Cardiac muscle cell (in vitro differentiated cells and primary cell): ENCODE results near the gene CRELD2. TPM values are rescaled to one million over a fixed set of nuclear protein-coding genes. Genes with fewer than 3 reads are reported as not detected.

ENCODE experiments used
- DNase-seq, 2 donors: peaks; one replicate each; pipeline versions ENCODE4 v3.0.0 to v3.0.0-alpha.2; 2010 to 2017; ENCODE audit warnings: low read depth in 1 of 2, low spot score in 1 of 2
- H3K27ac ChIP-seq: fragments of 200-600 bp; sonication (generic); 2 replicates; pipeline ENCODE4 v1.5.1; 2016
- H3K27me3 ChIP-seq: fragments of 200-600 bp; sonication (generic); 2 replicates; pipeline ENCODE4 v1.6.0; 2016; ENCODE audit warnings: control low read depth
- H3K36me3 ChIP-seq: fragments of 200-600 bp; sonication (generic); 2 replicates; pipeline ENCODE4 v1.5.1; 2016; ENCODE audit warnings: control low read depth
- H3K4me1 ChIP-seq: fragments of 200-600 bp; sonication (generic); 2 replicates; pipeline ENCODE4 v1.8.1; 2017; ENCODE audit warnings: low read depth, mild to moderate bottlenecking, mixed run types
- H3K4me3 ChIP-seq: fragments of 200-600 bp; sonication (generic); 2 replicates; pipeline ENCODE4 v1.5.1; 2016; ENCODE audit warnings: mild to moderate bottlenecking
- H3K9me3 ChIP-seq: fragments of 200-600 bp; sonication (generic); 2 replicates; pipeline ENCODE4 v1.5.1; 2017; ENCODE audit warnings: low read depth, mild to moderate bottlenecking, control low read depth
- polyA plus RNA-seq: library from polyadenylated mRNA; unstranded; fragments of >200 nt; fragmentation: Nextera tagmentation; extraction: Ambion mirVana; gene quantifications from 2 replicates; pipeline ENCODE4 v1.2.1, GENCODE V29; 2016
- total RNA-seq: library from RNA; depleted of rRNA; stranded (reverse); fragments of >200 nt; gene quantifications from 2 replicates; pipeline ENCODE4 v1.2.3, GENCODE V29; 2016
- TF ChIP-seq, protein P1 (sequence below): IDR thresholded peaks from 2 replicates; pipeline ENCODE4 v1.5.1; 2012; ENCODE audit warnings: low read depth, mild to moderate bottlenecking, low read length

Gene CRELD2
- total and polyA plus RNA-seq, 2 experiments from 2014 or later = 36.0 to 112 TPM

DNA sequence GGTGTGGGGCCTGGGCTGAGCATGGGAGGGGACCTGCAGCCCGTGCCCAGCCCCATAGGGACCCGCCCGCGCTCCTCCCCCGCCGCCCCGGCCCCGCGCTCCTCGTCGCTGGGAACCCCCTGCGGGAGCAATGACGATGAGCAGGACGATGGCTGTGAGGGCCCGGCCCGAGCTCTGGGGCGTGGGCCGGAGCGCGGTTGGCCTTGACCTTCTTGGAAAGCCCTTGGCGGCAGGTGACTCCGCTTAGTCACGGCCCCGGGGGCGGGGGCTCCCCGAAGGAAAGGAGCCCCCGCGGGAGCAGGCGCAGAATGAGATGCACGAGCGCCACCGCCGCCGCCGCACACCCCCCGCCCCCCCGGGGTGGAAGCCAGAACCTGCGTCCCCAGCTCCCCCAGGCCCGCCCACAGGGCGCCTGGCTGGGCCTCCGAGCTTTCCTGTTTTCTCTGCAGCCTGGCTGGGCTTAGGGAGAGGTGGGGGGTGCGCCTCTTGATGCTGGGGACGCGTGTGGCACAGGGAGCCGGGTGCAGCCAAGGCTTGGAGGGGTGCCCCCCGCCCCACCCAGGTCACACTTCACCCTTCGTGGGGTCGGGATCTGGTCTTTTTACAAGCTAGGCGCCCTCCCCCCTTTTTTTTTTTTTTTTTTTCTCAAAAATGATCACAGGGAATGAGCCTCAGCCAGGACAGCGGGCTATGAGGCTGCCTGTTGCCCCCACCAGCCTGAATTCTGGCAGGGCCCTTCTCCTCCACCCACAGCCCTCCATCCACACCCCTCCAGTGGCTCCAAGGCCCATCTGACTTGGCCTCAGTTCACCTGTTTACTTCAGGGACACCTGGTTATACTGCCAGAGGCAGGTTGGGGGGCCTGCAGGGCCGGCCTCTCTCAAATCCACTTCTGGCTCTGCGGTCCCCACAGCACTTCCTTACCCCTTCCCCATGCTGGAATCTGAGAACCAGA is 17.9 kb downstream of the CRELD2 start:
- H3K4me1 ChIP-seq = peaks cover 35% of the 10 kb centered on the region
- H3K27ac ChIP-seq = peak overlapping the region; percentile 92
- H3K27me3 ChIP-seq = no peaks in the 10 kb centered on the region
- TF ChIP-seq, protein P1, sequence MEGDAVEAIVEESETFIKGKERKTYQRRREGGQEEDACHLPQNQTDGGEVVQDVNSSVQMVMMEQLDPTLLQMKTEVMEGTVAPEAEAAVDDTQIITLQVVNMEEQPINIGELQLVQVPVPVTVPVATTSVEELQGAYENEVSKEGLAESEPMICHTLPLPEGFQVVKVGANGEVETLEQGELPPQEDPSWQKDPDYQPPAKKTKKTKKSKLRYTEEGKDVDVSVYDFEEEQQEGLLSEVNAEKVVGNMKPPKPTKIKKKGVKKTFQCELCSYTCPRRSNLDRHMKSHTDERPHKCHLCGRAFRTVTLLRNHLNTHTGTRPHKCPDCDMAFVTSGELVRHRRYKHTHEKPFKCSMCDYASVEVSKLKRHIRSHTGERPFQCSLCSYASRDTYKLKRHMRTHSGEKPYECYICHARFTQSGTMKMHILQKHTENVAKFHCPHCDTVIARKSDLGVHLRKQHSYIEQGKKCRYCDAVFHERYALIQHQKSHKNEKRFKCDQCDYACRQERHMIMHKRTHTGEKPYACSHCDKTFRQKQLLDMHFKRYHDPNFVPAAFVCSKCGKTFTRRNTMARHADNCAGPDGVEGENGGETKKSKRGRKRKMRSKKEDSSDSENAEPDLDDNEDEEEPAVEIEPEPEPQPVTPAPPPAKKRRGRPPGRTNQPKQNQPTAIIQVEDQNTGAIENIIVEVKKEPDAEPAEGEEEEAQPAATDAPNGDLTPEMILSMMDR = no peak
- H3K36me3 ChIP-seq = no peaks in the 10 kb centered on the region
- peak; percentile 90 to 92 for DNase-seq
- H3K4me3 ChIP-seq = peak overlapping the region; percentile 16
- H3K9me3 ChIP-seq = no peaks in the 10 kb centered on the region

DNA sequence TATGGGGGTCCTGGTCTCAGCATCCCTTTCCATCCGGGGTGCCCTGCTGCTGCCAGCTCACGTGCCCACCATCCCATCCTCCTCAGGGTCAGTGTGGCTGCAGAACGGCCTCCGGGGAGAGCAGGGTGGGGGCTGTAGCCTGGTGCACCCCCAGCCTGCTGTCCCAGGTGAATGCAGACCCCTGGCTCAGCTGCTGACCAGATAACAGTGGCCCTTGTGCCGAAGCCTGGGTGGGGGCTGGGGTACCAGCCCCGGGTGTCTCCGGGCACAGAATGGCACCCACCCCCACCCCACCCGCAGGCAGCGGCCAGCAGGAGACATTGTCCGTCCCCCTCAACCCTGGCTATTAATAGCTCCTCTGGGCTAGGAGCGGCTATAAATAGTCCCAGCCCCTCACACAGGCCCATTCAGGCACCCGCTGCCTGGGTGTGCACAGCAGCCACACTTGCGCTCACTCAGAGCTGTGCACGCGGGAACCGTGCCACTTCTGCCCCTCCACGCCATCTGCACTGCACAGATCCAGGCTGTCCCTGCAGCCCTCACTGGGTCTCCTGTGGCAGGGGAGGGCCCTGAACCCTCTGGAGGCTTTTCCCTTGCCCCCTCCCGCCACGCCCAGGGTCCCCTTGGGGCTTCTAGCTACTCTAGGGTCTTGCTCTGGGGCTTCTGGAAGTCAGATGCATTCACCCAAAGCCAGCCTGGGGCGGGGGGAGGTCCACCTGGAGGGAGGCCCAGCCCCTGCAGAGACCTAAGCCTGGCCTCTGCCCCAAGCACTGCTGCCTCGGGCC is 18.7 kb downstream of the CRELD2 start:
- no peak overlapping the region for H3K4me3 ChIP-seq
- H3K27ac ChIP-seq = peak overlapping the region; percentile 92

GRCh38 chr22:49937758-49938564 is 19.5 kb downstream of the CRELD2 start:
- no peaks in the 10 kb centered on the region for H3K36me3 ChIP-seq
- H3K9me3 ChIP-seq = no peaks in the 10 kb centered on the region
- H3K4me1 ChIP-seq = peaks cover 35% of the 10 kb centered on the region
- H3K27me3 ChIP-seq = no peaks in the 10 kb centered on the region
- H3K4me3 ChIP-seq = no peak overlapping the region
- TF ChIP-seq, protein P1 = no peak
- DNase-seq = peak in 1 of 2 donors; percentile 32
- peak overlapping the region; percentile 92 for H3K27ac ChIP-seq

More for the DNA sequence above, 18.7 kb downstream of the CRELD2 start:
- H3K36me3 ChIP-seq = no peaks in the 10 kb centered on the region
- TF ChIP-seq, protein P1 = no peak
- no peaks in the 10 kb centered on the region for H3K27me3 ChIP-seq
- H3K4me1 ChIP-seq = peaks cover 35% of the 10 kb centered on the region
- peak in 1 of 2 donors; percentile 90 for DNase-seq
- no peaks in the 10 kb centered on the region for H3K9me3 ChIP-seq

- Histone ChIP-seq H3K4me1 (peaks cover 36% of the 10 kb centered on the region), H3K36me3 (no peaks in the 10 kb centered on the region), H3K9me3 (no peaks in the 10 kb centered on the region), H3K27me3 (no peaks in the 10 kb centered on the region), H3K4me3 (no peak overlapping the region), H3K27ac (peak overlapping the region; percentile 92)
- TF ChIP-seq, protein P1 = no peak
- no peak for DNase-seq
These were observed 20.2 kb downstream of the CRELD2 start for GRCh38 chr22:49938565-49939136.
